SU-DHL-6 (cell line): ENCODE measurements around the gene TREML4.

Experiments
- H2AFZ ChIP-seq: fragments of 200-600 bp; sonication (generic); 2 replicates; pipeline ENCODE4 v1.6.1; 2014; ENCODE audit warnings: low read depth, mild to moderate bottlenecking, moderate library complexity, mixed read lengths, antibody characterized with exemption, low read length; ENCODE audit not compliant: severe bottlenecking
- H3F3A ChIP-seq: fragments of 200-600 bp; shearing (Covaris generic); 2 replicates; pipeline ENCODE4 v1.6.0; 2016; ENCODE audit warnings: antibody characterized with exemption, mild to moderate bottlenecking; ENCODE audit not compliant: insufficient read depth
- H3K27ac ChIP-seq: fragments of 200-600 bp; sonication (generic); 2 replicates; pipeline ENCODE4 v1.5.1; 2016; ENCODE audit warnings: low read depth, mild to moderate bottlenecking, low read length, moderate library complexity, mixed read lengths
- H3K27me3 ChIP-seq: fragments of 200-600 bp; sonication (generic), shearing (Covaris generic); 2 replicates; pipeline ENCODE4 v1.6.0; 2014; ENCODE audit warnings: mild to moderate bottlenecking, low read length
- H3K36me3 ChIP-seq: fragments of 200-600 bp; sonication (generic); 2 replicates; pipeline ENCODE4 v1.6.1; 2014; ENCODE audit warnings: mild to moderate bottlenecking, low read length, mixed read lengths
- H3K4me2 ChIP-seq: fragments of 300-600, 200-600 bp; shearing (Covaris generic), sonication (generic); 2 replicates; pipeline ENCODE4 v1.6.0; 2014; ENCODE audit warnings: low read length, low read depth, mild to moderate bottlenecking; ENCODE audit not compliant: poor library complexity, severe bottlenecking
- H3K4me3 ChIP-seq: fragments of 200-600 bp; sonication (generic); 2 replicates; pipeline ENCODE4 v1.5.1; 2014; ENCODE audit warnings: antibody characterized with exemption, low read length, mild to moderate bottlenecking, mixed read lengths; ENCODE audit not compliant: insufficient read depth, poor library complexity, severe bottlenecking
- H3K79me2 ChIP-seq: fragments of 200-600 bp; sonication (generic); 2 replicates; pipeline ENCODE4 v1.6.1; 2014; ENCODE audit warnings: mild to moderate bottlenecking, low read length, moderate library complexity; ENCODE audit not compliant: insufficient read depth
- H3K9ac ChIP-seq: fragments of 200-600 bp; sonication (generic); 2 replicates; pipeline ENCODE4 v1.7.0; 2014; ENCODE audit warnings: mild to moderate bottlenecking, low read length
- H3K9me2 ChIP-seq: fragments of 200-600 bp; sonication (generic); replicated peaks from 2 replicates; pipeline ENCODE4 v1.6.1; 2014; ENCODE audit warnings: low read length; ENCODE audit not compliant: insufficient read depth
- H3K9me3 ChIP-seq: fragments of 200-600 bp; sonication (generic); 2 replicates; pipeline ENCODE4 v1.6.1; 2014; ENCODE audit warnings: low read length, mixed read lengths; ENCODE audit not compliant: insufficient read depth
- H4K20me1 ChIP-seq: fragments of 200-600 bp; sonication (generic); 2 replicates; pipeline ENCODE4 v1.6.1; 2014; ENCODE audit warnings: low read depth, mild to moderate bottlenecking, antibody characterized with exemption, low read length, moderate library complexity, mixed read lengths
- CTCF ChIP-seq: fragments of 200-600 bp; sonication (generic); IDR thresholded peaks from one replicate; pipeline ENCODE4 v1.5.1; 2017; ENCODE audit warnings: antibody characterized with exemption, mild to moderate bottlenecking, low read length, moderate library complexity; ENCODE audit not compliant: insufficient read depth, poor library complexity, severe bottlenecking
- EZH2phosphoT487 ChIP-seq: fragments of 200-600 bp; sonication (generic), shearing (Covaris generic); conservative IDR thresholded peaks from 2 replicates; pipeline ENCODE4 v1.6.1; 2018; ENCODE audit warnings: mild to moderate bottlenecking, antibody characterized with exemption, low read length, moderate library complexity, mixed read lengths

Gene TREML4

GRCh38 chr6:41204156-41204555 is 24.0 kb upstream of the TREML4 start:
- H3F3A ChIP-seq = peaks cover 11% of the 10 kb centered on the region
- H3K27ac ChIP-seq = no peak overlapping the region
- H3K9me3 ChIP-seq = no peaks in the 10 kb centered on the region
- H3K36me3 ChIP-seq = no peaks in the 10 kb centered on the region
- no peak overlapping the region for H3K4me2 ChIP-seq
- no peaks in the 10 kb centered on the region for H3K9me2 ChIP-seq
- no peak overlapping the region for H2AFZ ChIP-seq
- H3K9ac ChIP-seq = no peak overlapping the region
- TF ChIP-seq CTCF (no peak), EZH2phosphoT487 (no peak)
- no peaks in the 10 kb centered on the region for H3K27me3 ChIP-seq
- no peaks in the 10 kb centered on the region for H3K79me2 ChIP-seq
- H3K4me3 ChIP-seq = no peak overlapping the region
- no peaks in the 10 kb centered on the region for H4K20me1 ChIP-seq

- Histone ChIP-seq H3K27me3 (no peaks in the 10 kb centered on the region), H3K27ac (no peak overlapping the region), H3K4me3 (no peak overlapping the region), H3K9ac (no peak overlapping the region), H3K9me3 (no peaks in the 10 kb centered on the region), H4K20me1 (no peaks in the 10 kb centered on the region), H2AFZ (no peak overlapping the region), H3F3A (no peaks in the 10 kb centered on the region), H3K36me3 (no peaks in the 10 kb centered on the region), H3K79me2 (no peaks in the 10 kb centered on the region), H3K9me2 (no peaks in the 10 kb centered on the region), H3K4me2 (no peak overlapping the region)
- no peak for TF ChIP-seq EZH2phosphoT487
- TF ChIP-seq CTCF = no peak
These were observed 19.6 kb upstream of the TREML4 start for GRCh38 chr6:41208439-41209106.

GRCh38 chr6:41209547-41210320 is 18.4 kb upstream of the TREML4 start:
- no peak overlapping the region for H3K27ac ChIP-seq
- H3F3A ChIP-seq = no peaks in the 10 kb centered on the region
- no peaks in the 10 kb centered on the region for H3K9me3 ChIP-seq
- H3K9me2 ChIP-seq = no peaks in the 10 kb centered on the region
- no peaks in the 10 kb centered on the region for H3K36me3 ChIP-seq
- no peak overlapping the region for H3K4me3 ChIP-seq
- no peak overlapping the region for H3K9ac ChIP-seq
- H3K79me2 ChIP-seq = no peaks in the 10 kb centered on the region
- no peaks in the 10 kb centered on the region for H4K20me1 ChIP-seq
- H3K27me3 ChIP-seq = no peaks in the 10 kb centered on the region
- no peak for TF ChIP-seq EZH2phosphoT487
- no peak for TF ChIP-seq CTCF
- no peak overlapping the region for H3K4me2 ChIP-seq
- no peak overlapping the region for H2AFZ ChIP-seq
